H1 (cell line): ENCODE results near the gene GBE1. TPM values are rescaled to one million over a fixed set of nuclear protein-coding genes. Genes with fewer than 3 reads are reported as not detected.

Experiments
- CTCF ChIA-PET: fragments of 300-600 bp; sonication (Branson Sonifier 250); formaldehyde crosslinking; loops from one replicate; lab custom pipeline; 2021; ENCODE audit not compliant: partially characterized antibody; lab: Charles Lee
- POLR2A ChIA-PET: fragments of 300-600 bp; sonication (Branson Sonifier 250); formaldehyde crosslinking; loops from one replicate; lab custom pipeline; 2021; ENCODE audit warnings: inconsistent platforms; ENCODE audit not compliant: partially characterized antibody; lab: Charles Lee
- DNase-seq, 2 experiments: peaks; one replicate each; pipeline versions ENCODE4 v3.0.0 to v3.0.0-alpha.2; 2010 to 2022; ENCODE audit warnings: low spot score in 2 of 2, low read depth in 1 of 2, mixed read lengths in 1 of 2
- FAIRE-seq: peaks from 2 replicates; lab custom pipeline; 2011; peaks lifted over from hg19 to GRCh38; lab: Jason Lieb, UNC
- H2AFZ ChIP-seq: 2 replicates; pipeline ENCODE4 v1.8.1; 2012; ENCODE audit warnings: low read length, inconsistent platforms
- H2AK5ac ChIP-seq: 2 replicates; pipeline ENCODE4 v1.6.1; 2013; ENCODE audit warnings: low read depth, low read length
- H2BK120ac ChIP-seq: replicated peaks from 2 replicates; pipeline ENCODE3; 2013; ENCODE audit warnings: low read depth, low read length, inconsistent platforms
- H2BK12ac ChIP-seq: 2 replicates; pipeline ENCODE4 v1.6.1; 2013; ENCODE audit warnings: low read depth, low read length
- H2BK15ac ChIP-seq: 2 replicates; pipeline ENCODE4 v1.6.1; 2013; ENCODE audit warnings: low read length
- H2BK20ac ChIP-seq: 2 replicates; pipeline ENCODE4 v1.6.1; 2013; ENCODE audit warnings: low read length
- H2BK5ac ChIP-seq: 2 replicates; pipeline ENCODE4 v1.6.1; 2013; ENCODE audit warnings: low read depth, low read length
- H3K14ac ChIP-seq: 2 replicates; pipeline ENCODE4 v1.6.1; 2013; ENCODE audit warnings: inconsistent platforms; ENCODE audit not compliant: insufficient read length
- H3K18ac ChIP-seq: 2 replicates; pipeline ENCODE4 v1.6.1; 2013; ENCODE audit warnings: low read length; ENCODE audit errors: extremely low read depth
- H3K23ac ChIP-seq: 2 replicates; pipeline ENCODE4 v1.6.1; 2013; ENCODE audit warnings: inconsistent platforms; ENCODE audit not compliant: insufficient read length
- H3K23me2 ChIP-seq: 2 replicates; pipeline ENCODE4 v1.6.1; 2013; ENCODE audit warnings: low read depth, low read length
- H3K27ac ChIP-seq: 2 replicates; pipeline ENCODE4 v1.6.1; 2011; ENCODE audit warnings: low read depth, low read length, inconsistent platforms
- H3K27me3 ChIP-seq, 4 experiments: replicated peaks in 1 of 4; 1 replicate in 1 of 4; 2 replicates in 3 of 4; pipeline versions ENCODE4 v1.6.1 to v1.8.1; 2011 to 2013; ENCODE audit warnings: low read length in 3 of 4, mild to moderate bottlenecking in 3 of 4, inconsistent platforms in 2 of 4, mixed read lengths in 2 of 4, moderate library complexity in 1 of 4; ENCODE audit not compliant: control insufficient read depth in 3 of 4, insufficient read depth in 3 of 4; ENCODE audit errors: extremely low read depth in 1 of 4
- H3K36me3 ChIP-seq, 4 experiments: 2 replicates each; pipeline versions ENCODE4 v1.6.1 to v1.8.1; 2011 to 2013; ENCODE audit warnings: mild to moderate bottlenecking in 4 of 4, low read length in 3 of 4, moderate library complexity in 2 of 4, control low read depth in 1 of 4, inconsistent platforms in 1 of 4; ENCODE audit not compliant: insufficient read depth in 4 of 4, control insufficient read depth in 2 of 4
- H3K4ac ChIP-seq: replicated peaks from 2 replicates; pipeline ENCODE3; 2013; ENCODE audit warnings: low read length, low read depth, mixed read lengths, inconsistent platforms; ENCODE audit not compliant: insufficient read length
- H3K4me1 ChIP-seq, 4 experiments: replicated peaks in 1 of 4; 1 replicate in 1 of 4; 2 replicates in 3 of 4; pipeline versions ENCODE4 v1.6.1 to v1.8.1; 2011 to 2013; ENCODE audit warnings: low read length in 3 of 4, inconsistent platforms in 2 of 4, mixed read lengths in 1 of 4; ENCODE audit not compliant: insufficient read depth in 4 of 4, control insufficient read depth in 3 of 4
- H3K4me2 ChIP-seq, 2 experiments: 2 replicates each; pipeline versions ENCODE4 v1.6.1 to v1.8.1; 2011 to 2013; ENCODE audit warnings: low read depth in 2 of 2, low read length in 2 of 2, control low read depth in 1 of 2, inconsistent platforms in 1 of 2, mild to moderate bottlenecking in 1 of 2; ENCODE audit not compliant: insufficient read depth in 1 of 2
- H3K4me3 ChIP-seq, 4 experiments: fragments of 200-600, 300-600 bp in 1 of 4; sonication (generic), shearing (Covaris generic), sonication (Bioruptor Twin) in 1 of 4; 2 replicates each; pipeline versions ENCODE4 v1.5.1 to v1.8.1; 2011 to 2016; ENCODE audit warnings: low read length in 4 of 4, low read depth in 3 of 4, control low read depth in 2 of 4, inconsistent platforms in 2 of 4, mild to moderate bottlenecking in 2 of 4, mixed read lengths in 1 of 4, moderate library complexity in 1 of 4; ENCODE audit not compliant: insufficient read depth in 2 of 4; ENCODE audit errors: extremely low read depth in 1 of 4
- H3K56ac ChIP-seq: replicated peaks from 2 replicates; pipeline ENCODE3; 2013; ENCODE audit warnings: low read depth, mild to moderate bottlenecking, mixed read lengths, low read length, inconsistent platforms; ENCODE audit not compliant: insufficient read length
- H3K79me1 ChIP-seq: 2 replicates; pipeline ENCODE4 v1.6.1; 2013; ENCODE audit warnings: low read depth, low read length, control low read depth
- H3K79me2 ChIP-seq, 2 experiments: 2 replicates each; pipeline versions ENCODE4 v1.6.1 to v1.8.1; 2012 to 2013; ENCODE audit warnings: low read length in 2 of 2, mild to moderate bottlenecking in 2 of 2, inconsistent platforms in 1 of 2; ENCODE audit not compliant: insufficient read depth in 2 of 2, control insufficient read depth in 1 of 2
- H3K9ac ChIP-seq, 4 experiments: replicated peaks in 1 of 4; 1 replicate in 1 of 4; 2 replicates in 3 of 4; pipeline versions ENCODE4 v1.6.1 to v1.8.1; 2011 to 2013; ENCODE audit warnings: low read depth in 3 of 4, low read length in 3 of 4, control low read depth in 2 of 4, mild to moderate bottlenecking in 2 of 4, moderate library complexity in 2 of 4, inconsistent platforms in 1 of 4; ENCODE audit errors: extremely low read depth in 1 of 4
- H3K9me3 ChIP-seq, 2 experiments: 2 replicates each; pipeline versions ENCODE4 v1.6.1 to v1.8.1; 2012 to 2013; ENCODE audit warnings: mild to moderate bottlenecking in 2 of 2, moderate library complexity in 2 of 2, control low read depth in 1 of 2, inconsistent platforms in 1 of 2, low read depth in 1 of 2, low read length in 1 of 2, mixed read lengths in 1 of 2; ENCODE audit not compliant: insufficient read depth in 2 of 2
- H4K20me1 ChIP-seq, 2 experiments: replicated peaks in 1 of 2; 2 replicates each; pipeline versions ENCODE3 to v1.8.1; 2011 to 2013; ENCODE audit warnings: inconsistent platforms in 2 of 2, low read length in 2 of 2, mild to moderate bottlenecking in 1 of 2; ENCODE audit not compliant: insufficient read depth in 2 of 2, control insufficient read depth in 1 of 2
- H4K5ac ChIP-seq: 2 replicates; pipeline ENCODE4 v1.6.1; 2013; ENCODE audit warnings: low read length, low read depth, mixed read lengths, inconsistent platforms; ENCODE audit not compliant: insufficient read length
- H4K8ac ChIP-seq: 2 replicates; pipeline ENCODE4 v1.8.0; 2013; ENCODE audit warnings: mild to moderate bottlenecking, moderate library complexity, low read length, inconsistent platforms; ENCODE audit not compliant: insufficient read depth; ENCODE audit errors: extremely low read depth
- H4K91ac ChIP-seq: replicated peaks from 2 replicates; pipeline ENCODE3; 2013; ENCODE audit warnings: low read length, mixed read lengths, inconsistent platforms; ENCODE audit not compliant: insufficient read length
- WGBS, 2 experiments: shearing (Covaris generic) in 1 of 2; methylation state at CpG; one replicate each; pipeline versions ENCODE4 v1.1.6 to v1.1.7; 2013 to 2015; ENCODE audit warnings: low lambda C conversion rate in 2 of 2, mixed read lengths in 2 of 2, inconsistent platforms in 1 of 2, low coverage in 1 of 2, missing lambda C conversion rate in 1 of 2; ENCODE audit not compliant: insufficient replicate concordance in 2 of 2, insufficient coverage in 1 of 2, insufficient read length in 1 of 2; ENCODE audit errors: extremely low coverage in 1 of 2, missing lambda C conversion rate in 1 of 2; 5-methylcytosine and 5-hydroxymethylcytosine counted together
- polyA plus RNA-seq, 7 experiments: library from polyadenylated mRNA; depleted of rRNA in 3 of 7; stranded (reverse) in 5 of 7; unstranded in 2 of 7; fragments of >200 nt in 5 of 7; fragments of 200-250 nt in 2 of 7; gene quantifications; 1 replicate in 5 of 7; 2 replicates in 1 of 7; 4 replicates in 1 of 7; pipeline versions ENCODE4 v1.2.1 to v1.2.3, GENCODE V29; 2011 to 2013; ENCODE audit warnings: missing spikeins in 2 of 7, mixed read lengths in 2 of 7
- total RNA-seq: library from RNA; stranded (reverse); fragmentation: NEBNext Ultra II Directional; extraction: Animal tissue kit (Norgen Biotek cat#: 25700); gene quantifications from 2 replicates; pipeline ENCODE4 v1.2.1, GENCODE V29; 2021

The GBE1 gene
- total and polyA plus RNA-seq, 2 of the 8 experiments (the other 6 are each of a cell fraction or from before 2014, with no cell fraction given), result 3.3 to 7.3 TPM

GRCh38 chr3:81645248-81645647 lies 116.2 kb downstream of the GBE1 start:
- FAIRE-seq, result no peak
- Histone ChIP-seq H3K9me3 (no peaks in the 10 kb centered on the region), H2BK15ac (no peak overlapping the region)

More at GRCh38 chr3:81645248-81645647, 116.2 kb downstream of the GBE1 start:
- no peaks in the 10 kb centered on the region for H3K23me2 ChIP-seq
- H3K56ac ChIP-seq, result no peak overlapping the region
- H3K23ac ChIP-seq, result no peak overlapping the region
- H2AK5ac ChIP-seq, result no peak overlapping the region
- H3K79me1 ChIP-seq, result no peaks in the 10 kb centered on the region
- no peak overlapping the region for H2BK12ac ChIP-seq
- H3K27me3 ChIP-seq, result no peaks in the 10 kb centered on the region
- WGBS, 2 experiments, result 100% methylated on average over 1 of the region's 1 CpG; no CpG with 5 or more reads in 1 of the 2 experiments
- H3K4me3 ChIP-seq, result no peak overlapping the region
- ChIA-PET CTCF (interaction anchor here (1.0 to 5.6 kb wide), 6 partner anchors 13 to 154 kb away, joined by 3 to 51 read pairs (median 4); no protein-coding TSS in a partner anchor), POLR2A (no interaction called here)
- H3K4me1 ChIP-seq, result no peaks in the 10 kb centered on the region
- no peak overlapping the region for H3K18ac ChIP-seq
- no peak overlapping the region for H2BK120ac ChIP-seq
- H3K9ac ChIP-seq, result no peak overlapping the region
- no peak for DNase-seq
- no peak overlapping the region for H3K14ac ChIP-seq
- H2AFZ ChIP-seq, result no peak overlapping the region
- H3K79me2 ChIP-seq, result no peaks in the 10 kb centered on the region
- H4K20me1 ChIP-seq, result no peaks in the 10 kb centered on the region
- H3K4ac ChIP-seq, result no peak overlapping the region
- H3K4me2 ChIP-seq, result no peak overlapping the region
- no peaks in the 10 kb centered on the region for H3K36me3 ChIP-seq
- no peak overlapping the region for H2BK20ac ChIP-seq
- no peak overlapping the region for H4K8ac ChIP-seq
- H2BK5ac ChIP-seq, result no peak overlapping the region
- H4K91ac ChIP-seq, result no peak overlapping the region
- no peak overlapping the region for H3K27ac ChIP-seq
- H4K5ac ChIP-seq, result no peak overlapping the region
